BE2C (cell line): ENCODE measurements around the gene HELT.

Experiments used
- DNase-seq: peaks from one replicate; pipeline ENCODE4 v3.0.0-alpha.2; 2020
- H3K27me3 ChIP-seq: fragments of 250-450 bp; sonication (Bioruptor Pico); 2 replicates; pipeline ENCODE4 v1.5.1; 2020; ENCODE audit warnings: mild to moderate bottlenecking
- H3K36me3 ChIP-seq: fragments of 250-450 bp; sonication (Bioruptor Pico); 2 replicates; pipeline ENCODE4 v1.5.1; 2020; ENCODE audit warnings: mild to moderate bottlenecking
- H3K4me1 ChIP-seq: fragments of 250-450 bp; sonication (Bioruptor Pico); 2 replicates; pipeline ENCODE4 v1.5.1; 2020
- H3K4me3 ChIP-seq: 2 replicates; pipeline ENCODE4 v1.5.1; 2011; ENCODE audit warnings: low read depth, low read length
- H3K9me3 ChIP-seq: fragments of 250-450 bp; sonication (Bioruptor Pico); 2 replicates; pipeline ENCODE4 v1.5.1; 2020
- CTCF ChIP-seq: IDR thresholded peaks from 2 replicates; pipeline ENCODE4 v1.5.1; 2012; ENCODE audit warnings: mild to moderate bottlenecking, low read depth, low read length

Gene HELT

GRCh38 chr4:185062606-185063005 is 44.3 kb downstream of the HELT start:
- Histone ChIP-seq H3K27me3 (no peaks in the 10 kb centered on the region), H3K4me3 (no peak overlapping the region), H3K4me1 (no peaks in the 10 kb centered on the region), H3K9me3 (no peaks in the 10 kb centered on the region), H3K36me3 (no peaks in the 10 kb centered on the region)
- no peak for TF ChIP-seq CTCF
- no peak for DNase-seq

GRCh38 chr4:185066179-185066578 is 47.9 kb downstream of the HELT start:
- DNase-seq = no peak
- Histone ChIP-seq H3K4me1 (no peaks in the 10 kb centered on the region), H3K9me3 (no peaks in the 10 kb centered on the region), H3K4me3 (no peak overlapping the region), H3K36me3 (no peaks in the 10 kb centered on the region), H3K27me3 (no peaks in the 10 kb centered on the region)
- TF ChIP-seq CTCF = no peak

- TF ChIP-seq CTCF = no peak
- H3K27me3 ChIP-seq = no peaks in the 10 kb centered on the region
- H3K9me3 ChIP-seq = no peaks in the 10 kb centered on the region
- H3K4me1 ChIP-seq = no peaks in the 10 kb centered on the region
- H3K4me3 ChIP-seq = no peak overlapping the region
- no peaks in the 10 kb centered on the region for H3K36me3 ChIP-seq
- no peak for DNase-seq
Observed at GRCh38 chr4:185068837-185069236, 50.5 kb downstream of the HELT start.
